Upper lobe of left lung (tissue), 6 donors: ENCODE data around the gene OPCML. TPM values are rescaled to one million over a fixed set of nuclear protein-coding genes. Genes with fewer than 3 reads are reported as not detected.

ENCODE experiments used
- ATAC-seq, 2 donors: fragments of 200-7000 bp; cut with Tn5 transposase; one replicate each; pipeline ENCODE4 v1.9.1; 2022; ENCODE audit warnings: mild to moderate bottlenecking in 2 of 2, moderate library complexity in 2 of 2; ENCODE audit not compliant: low FRiP score in 2 of 2
- DNase-seq, 2 donors: peaks; one replicate each; pipeline ENCODE4 v3.0.0-alpha.2; 2019 to 2020
- H3K27ac ChIP-seq, 4 donors: fragments of 200-600 bp; sonication (generic); one replicate each; pipeline ENCODE4 v1.5.1; 2016 to 2019
- H3K27me3 ChIP-seq, 4 donors: fragments of 200-600 bp; sonication (generic); one replicate each; pipeline ENCODE4 v1.5.1; 2017 to 2019
- H3K36me3 ChIP-seq, 4 donors: fragments of 200-600 bp; sonication (generic); one replicate each; pipeline ENCODE4 v1.5.1; 2016 to 2019
- H3K4me1 ChIP-seq, 4 donors: fragments of 200-600 bp; sonication (generic); one replicate each; pipeline ENCODE4 v1.5.1; 2018 to 2019
- H3K4me3 ChIP-seq, 4 donors: fragments of 200-600 bp; sonication (generic); one replicate each; pipeline ENCODE4 v1.5.1; 2017 to 2019; ENCODE audit warnings: mild to moderate bottlenecking in 2 of 4, moderate library complexity in 1 of 4
- H3K9me3 ChIP-seq, 4 donors: fragments of 200-600 bp; sonication (generic); one replicate each; pipeline ENCODE4 v1.5.1; 2018 to 2019
- EP300 ChIP-seq, 4 donors: sonication (generic); formaldehyde crosslinking; IDR thresholded peaks; one replicate each; pipeline ENCODE4 v1.5.1; 2017; ENCODE audit warnings: antibody characterized with exemption in 4 of 4, control low read depth in 2 of 4
- POLR2A ChIP-seq, 4 donors: fragments of 450-650 bp; IDR thresholded peaks; one replicate each; pipeline ENCODE4 v1.5.1; 2016 to 2017; ENCODE audit warnings: antibody characterized with exemption in 4 of 4, mild to moderate bottlenecking in 2 of 4
- POLR2AphosphoS5 ChIP-seq, 2 donors: sonication (generic); formaldehyde crosslinking; IDR thresholded peaks; one replicate each; pipeline ENCODE4 v1.5.1; 2017; ENCODE audit warnings: antibody characterized with exemption in 2 of 2
- WGBS, 2 donors: methylation state at CpG; one replicate each; pipeline ENCODE4 v1.1.5; 2017 to 2018; 5-methylcytosine and 5-hydroxymethylcytosine counted together
- total RNA-seq, 6 donors: library from RNA; depleted of rRNA in 4 of 6; stranded (reverse); fragments of >200 nt in 4 of 6; gene quantifications; one replicate each; pipeline versions ENCODE4 v1.1.0 to v1.2.1, GENCODE V29; 2016 to 2021
- TF ChIP-seq, protein P1 (sequence below), 6 experiments: fragments of 450-650 bp in 4 of 6; fragments of 200-600 bp in 2 of 6; sonication (generic) in 2 of 6; IDR thresholded peaks; one replicate each; pipeline ENCODE4 v1.5.1; 2016 to 2019; ENCODE audit warnings: antibody characterized with exemption in 6 of 6
- donor health status: DM: no; HTN: no; CAD: no; lungs with moderate emphysema.
- donor health status: DM: no; HTN: yes; CAD: no; lungs with severe emphysema.

OPCML gene
- total RNA-seq, 6 donors from 2014 or later = 0.10 TPM; not detected in 5

DNA sequence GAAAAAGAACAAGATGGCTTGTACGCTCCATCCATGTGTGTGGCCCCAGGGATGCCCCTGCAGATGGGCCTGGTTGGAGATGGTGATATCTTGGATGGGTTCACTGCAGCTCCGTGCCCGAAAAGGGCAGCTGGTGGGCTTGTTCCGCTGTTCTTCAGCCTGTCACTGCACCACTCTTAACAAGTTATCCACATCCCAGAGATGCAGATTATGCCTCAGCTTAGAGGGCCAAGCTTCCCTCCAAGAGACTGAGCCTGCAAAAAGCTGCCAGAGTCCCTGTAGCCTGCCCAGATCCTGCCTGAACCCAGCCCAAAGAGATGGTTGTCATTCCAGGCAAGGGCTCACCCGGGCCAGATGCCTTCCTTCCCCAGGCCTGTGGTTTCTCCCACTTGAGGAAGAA lies 308.0 kb downstream of the OPCML start:
- no peak for ATAC-seq
- H3K27ac ChIP-seq = no peak overlapping the region
- H3K36me3 ChIP-seq = no peaks in the 10 kb centered on the region
- H3K4me1 ChIP-seq = peaks cover 0 to 6% (median 0%) of the 10 kb centered on the region in 4 donors
- whole genome bisulfite sequencing, 2 donors = 82% methylated on average over 5 of the region's 5 CpGs
- no peak overlapping the region for H3K4me3 ChIP-seq
- H3K27me3 ChIP-seq = no peaks in the 10 kb centered on the region
- no peak for DNase-seq
- no peaks in the 10 kb centered on the region for H3K9me3 ChIP-seq
- TF ChIP-seq, protein P1, sequence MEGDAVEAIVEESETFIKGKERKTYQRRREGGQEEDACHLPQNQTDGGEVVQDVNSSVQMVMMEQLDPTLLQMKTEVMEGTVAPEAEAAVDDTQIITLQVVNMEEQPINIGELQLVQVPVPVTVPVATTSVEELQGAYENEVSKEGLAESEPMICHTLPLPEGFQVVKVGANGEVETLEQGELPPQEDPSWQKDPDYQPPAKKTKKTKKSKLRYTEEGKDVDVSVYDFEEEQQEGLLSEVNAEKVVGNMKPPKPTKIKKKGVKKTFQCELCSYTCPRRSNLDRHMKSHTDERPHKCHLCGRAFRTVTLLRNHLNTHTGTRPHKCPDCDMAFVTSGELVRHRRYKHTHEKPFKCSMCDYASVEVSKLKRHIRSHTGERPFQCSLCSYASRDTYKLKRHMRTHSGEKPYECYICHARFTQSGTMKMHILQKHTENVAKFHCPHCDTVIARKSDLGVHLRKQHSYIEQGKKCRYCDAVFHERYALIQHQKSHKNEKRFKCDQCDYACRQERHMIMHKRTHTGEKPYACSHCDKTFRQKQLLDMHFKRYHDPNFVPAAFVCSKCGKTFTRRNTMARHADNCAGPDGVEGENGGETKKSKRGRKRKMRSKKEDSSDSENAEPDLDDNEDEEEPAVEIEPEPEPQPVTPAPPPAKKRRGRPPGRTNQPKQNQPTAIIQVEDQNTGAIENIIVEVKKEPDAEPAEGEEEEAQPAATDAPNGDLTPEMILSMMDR (IDR thresholded peaks at IDR 0.05) = no peak
- TF ChIP-seq POLR2A (IDR thresholded peaks at IDR 0.05) = no peak
- no peak for TF ChIP-seq EP300 (IDR thresholded peaks at IDR 0.05)
- TF ChIP-seq POLR2AphosphoS5 (IDR thresholded peaks at IDR 0.05) = no peak

DNA sequence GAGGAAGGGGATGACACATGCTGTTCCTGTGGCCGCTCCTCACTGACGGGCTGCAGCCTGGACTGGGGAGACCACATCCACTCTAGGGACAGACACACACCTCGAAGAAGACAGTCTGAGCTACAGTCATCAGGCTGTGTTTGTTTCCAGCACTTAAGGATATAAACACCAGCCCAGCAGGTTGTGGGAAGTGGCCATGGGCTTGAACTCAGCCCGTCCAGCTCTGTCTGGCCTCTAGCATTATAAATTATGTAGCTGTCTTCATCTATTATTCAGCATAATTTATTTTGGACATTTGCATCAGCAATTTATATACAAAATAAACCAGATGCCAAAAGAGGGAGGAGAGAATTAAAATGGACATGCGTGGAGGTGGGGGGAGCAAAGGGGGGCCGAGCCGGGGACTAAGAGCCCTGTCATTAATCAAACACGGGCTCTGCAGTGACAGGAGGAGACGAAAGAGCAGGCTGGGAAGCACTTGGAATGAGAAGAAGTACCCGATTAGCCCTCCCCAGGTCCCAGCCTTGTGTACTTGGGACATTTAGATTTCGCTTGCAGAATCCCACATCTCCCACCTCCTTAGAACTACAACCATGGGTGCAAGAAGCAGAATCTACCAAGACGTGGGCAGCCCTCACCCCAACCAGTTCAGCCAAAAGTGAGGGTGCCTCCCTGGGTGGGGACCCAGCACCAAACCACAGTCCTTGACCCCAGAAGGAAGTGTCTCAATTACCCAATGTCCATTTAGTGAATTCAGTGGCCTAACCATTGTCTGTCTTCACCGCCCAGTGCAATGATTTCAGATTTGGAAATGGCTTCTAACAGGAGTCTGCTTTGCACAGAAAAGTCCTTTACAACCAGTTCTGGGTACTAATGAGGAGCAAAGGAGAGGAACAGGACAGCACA lies 309.6 kb downstream of the OPCML start:
- WGBS, 2 donors = 44 to 45% methylated on average over 11 to 13 of the region's 13 CpGs
- ATAC-seq (no peak), DNase-seq (no peak)
- Histone ChIP-seq H3K9me3 (no peaks in the 10 kb centered on the region), H3K4me3 (no peak overlapping the region), H3K27ac (no peak overlapping the region), H3K36me3 (no peaks in the 10 kb centered on the region), H3K4me1 (no peaks in the 10 kb centered on the region), H3K27me3 (no peaks in the 10 kb centered on the region)
- no peak for TF ChIP-seq EP300 (IDR thresholded peaks at IDR 0.05)
- no peak for TF ChIP-seq POLR2A (IDR thresholded peaks at IDR 0.05)
- TF ChIP-seq, protein P1 (IDR thresholded peaks at IDR 0.05) = no peak
- no peak for TF ChIP-seq POLR2AphosphoS5 (IDR thresholded peaks at IDR 0.05)

DNA sequence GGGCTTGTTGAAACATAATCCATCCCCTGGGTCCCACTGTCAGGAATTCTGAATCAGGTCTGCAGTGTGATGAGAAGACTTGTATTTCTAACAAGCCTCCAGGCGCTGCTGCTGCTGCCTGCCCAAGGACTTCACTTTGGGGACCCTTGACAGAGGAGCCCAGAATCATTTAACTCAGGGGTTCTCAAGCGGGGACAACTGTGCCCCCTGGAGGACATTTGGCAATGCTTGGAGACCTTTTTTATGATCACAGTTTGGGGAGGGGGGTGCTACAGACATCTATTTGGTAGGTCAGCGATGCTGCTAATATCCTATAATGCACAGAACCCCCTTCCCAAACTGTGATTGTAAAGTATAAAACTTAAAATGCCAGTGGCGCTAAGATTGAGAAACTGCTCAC lies 312.8 kb downstream of the OPCML start:
- Histone ChIP-seq H3K36me3 (no peaks in the 10 kb centered on the region), H3K4me1 (no peaks in the 10 kb centered on the region), H3K27me3 (no peaks in the 10 kb centered on the region), H3K27ac (no peak overlapping the region), H3K4me3 (no peak overlapping the region), H3K9me3 (no peaks in the 10 kb centered on the region)
- 80 to 90% methylated on average over 4 of the region's 4 CpGs for WGBS, 2 donors
- TF ChIP-seq POLR2A (IDR thresholded peaks at IDR 0.05) = no peak
- no peak for TF ChIP-seq POLR2AphosphoS5 (IDR thresholded peaks at IDR 0.05)
- no peak for TF ChIP-seq EP300 (IDR thresholded peaks at IDR 0.05)
- TF ChIP-seq, protein P1 (IDR thresholded peaks at IDR 0.05) = no peak
- DNase-seq (no peak), ATAC-seq (no peak)

DNA sequence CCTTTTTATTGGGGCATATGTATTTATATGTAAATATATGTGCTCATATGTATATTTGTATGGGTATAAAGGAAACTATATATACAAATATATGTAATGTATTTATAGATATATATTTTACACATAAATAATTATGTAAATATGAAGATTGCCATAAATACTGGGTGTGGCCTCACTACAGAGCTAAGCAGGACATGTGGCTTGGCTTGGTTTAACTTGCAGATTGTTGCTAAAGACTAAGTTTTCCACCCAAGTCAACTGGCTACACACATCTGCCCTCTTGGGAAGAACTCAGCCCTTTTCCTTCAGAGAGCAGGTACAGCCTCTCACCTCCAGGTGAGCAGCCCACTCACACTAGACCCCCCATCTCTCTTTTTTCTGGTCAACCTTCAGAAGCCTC lies 315.5 kb downstream of the OPCML start:
- Histone ChIP-seq H3K27ac (no peak overlapping the region), H3K36me3 (no peaks in the 10 kb centered on the region), H3K4me1 (no peaks in the 10 kb centered on the region), H3K9me3 (no peaks in the 10 kb centered on the region), H3K27me3 (no peaks in the 10 kb centered on the region), H3K4me3 (no peak overlapping the region)
- DNase-seq (no peak), ATAC-seq (no peak)
- TF ChIP-seq POLR2AphosphoS5 (IDR thresholded peaks at IDR 0.05) (no peak), EP300 (IDR thresholded peaks at IDR 0.05) (no peak), POLR2A (IDR thresholded peaks at IDR 0.05) (no peak)
- TF ChIP-seq, protein P1 (IDR thresholded peaks at IDR 0.05) = no peak
